Breast epithelium (tissue), 4 donors: ENCODE results near the gene ATG7. TPM values are rescaled to one million over a fixed set of nuclear protein-coding genes. Genes with fewer than 3 reads are reported as not detected.

ENCODE experiments used
- DNase-seq, 2 donors: peaks; one replicate each; pipeline ENCODE4 v3.0.0-alpha.2; 2019; ENCODE audit warnings: low spot score in 2 of 2
- H3K27ac ChIP-seq, 2 donors: fragments of 200-600 bp; sonication (generic) in 1 of 2; one replicate each; pipeline ENCODE4 v1.5.1; 2016 to 2019; ENCODE audit warnings: mild to moderate bottlenecking in 1 of 2
- H3K27me3 ChIP-seq, 2 donors: fragments of 200-600 bp; sonication (generic) in 1 of 2; one replicate each; pipeline versions ENCODE4 v1.5.1 to v1.6.0; 2017 to 2019; ENCODE audit warnings: control low read depth in 1 of 2, mild to moderate bottlenecking in 1 of 2
- H3K36me3 ChIP-seq: fragments of 200-600 bp; one replicate; pipeline ENCODE4 v1.5.1; 2019
- H3K4me1 ChIP-seq, 2 donors: fragments of 200-600 bp; sonication (generic); one replicate each; pipeline ENCODE4 v1.5.1; 2016 to 2019; ENCODE audit warnings: control low read depth in 1 of 2
- H3K4me3 ChIP-seq, 3 donors: fragments of 200-600 bp; sonication (generic); 1 replicate in 2 of 3; 2 replicates in 1 of 3; pipeline ENCODE4 v1.5.1; 2016 to 2019; ENCODE audit warnings: mild to moderate bottlenecking in 3 of 3, moderate library complexity in 2 of 3
- H3K9me3 ChIP-seq, 2 donors: fragments of 200-600 bp; sonication (generic) in 1 of 2; one replicate each; pipeline ENCODE4 v1.5.1; 2016 to 2019; ENCODE audit warnings: control low read depth in 1 of 2
- POLR2A ChIP-seq: fragments of 450-650 bp; IDR thresholded peaks from one replicate; pipeline ENCODE4 v1.6.1; 2016; ENCODE audit warnings: antibody characterized with exemption, mild to moderate bottlenecking, moderate library complexity
- POLR2AphosphoS5 ChIP-seq, 3 donors: sonication (generic); formaldehyde crosslinking; IDR thresholded peaks; one replicate each; pipeline ENCODE4 v1.6.1; 2017; ENCODE audit warnings: antibody characterized with exemption in 3 of 3
- intact Hi-C: fragments of 100-400 bp; cut with DNase I; formaldehyde crosslinking; loops from one replicate; pipeline ENCODE4 v1.15.1; 2023; ENCODE audit warnings: low total_unique reads
- total RNA-seq, 3 donors: library from RNA; depleted of rRNA; stranded (reverse); fragments of >200 nt; gene quantifications; one replicate each; pipeline ENCODE4 v1.1.0, GENCODE V29; 2016
- TF ChIP-seq, protein P1 (sequence below), 3 donors: fragments of 450-650 bp; IDR thresholded peaks; one replicate each; pipeline ENCODE4 v1.5.1; 2016 to 2017; ENCODE audit warnings: antibody characterized with exemption in 3 of 3, mild to moderate bottlenecking in 3 of 3, moderate library complexity in 3 of 3

The ATG7 gene
- total RNA-seq, 3 donors from 2014 or later: 64.9 to 81.9 (median 75.5) TPM

DNA sequence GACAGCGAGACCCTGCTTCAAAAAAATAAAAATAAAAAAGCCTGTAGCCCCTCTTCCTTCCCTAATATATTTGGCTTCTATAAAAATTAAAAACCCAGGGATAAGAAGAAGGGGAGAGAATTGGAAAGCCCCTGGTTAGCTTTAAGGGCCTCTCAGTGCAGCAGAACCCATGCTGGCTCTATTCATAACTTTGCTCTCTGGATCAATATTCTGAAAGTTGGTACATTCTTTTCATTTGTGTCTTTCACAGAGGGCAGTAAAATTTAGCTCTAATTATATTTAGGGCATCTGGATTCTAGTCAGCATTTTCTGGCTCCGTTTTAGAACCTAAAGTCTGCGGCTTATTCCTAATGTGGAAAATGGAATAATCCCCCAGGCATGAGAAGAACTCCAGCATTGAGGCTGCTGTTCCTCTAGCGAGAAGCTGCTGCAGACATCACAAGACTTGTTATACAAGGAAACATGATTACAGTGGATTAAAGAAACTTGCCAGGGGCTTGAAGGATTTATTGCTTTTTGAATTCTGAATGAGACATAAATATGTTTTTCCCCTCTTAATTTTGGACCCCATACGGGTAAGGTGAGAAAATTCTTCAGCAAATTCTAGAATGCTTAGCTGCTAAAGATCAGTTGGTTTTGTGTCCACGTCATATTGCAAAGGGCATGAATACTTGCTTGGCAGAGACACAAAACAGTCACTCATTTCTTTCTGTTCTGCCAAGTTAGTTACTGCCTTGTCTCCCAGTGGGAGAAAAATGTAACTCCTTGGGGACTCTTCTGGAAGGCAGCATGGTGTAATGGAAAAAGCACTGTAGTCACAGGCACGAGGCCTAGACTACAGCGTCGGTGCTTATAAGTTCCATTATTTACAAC is 193.8 kb downstream of the ATG7 start:
- DNase-seq: no peak
- Histone ChIP-seq H3K27me3 (no peaks in the 10 kb centered on the region), H3K4me1 (no peaks in the 10 kb centered on the region), H3K27ac (peak overlapping the region; percentile 40), H3K4me3 (no peak overlapping the region), H3K9me3 (no peaks in the 10 kb centered on the region), H3K36me3 (no peaks in the 10 kb centered on the region)
- TF ChIP-seq, protein P1, sequence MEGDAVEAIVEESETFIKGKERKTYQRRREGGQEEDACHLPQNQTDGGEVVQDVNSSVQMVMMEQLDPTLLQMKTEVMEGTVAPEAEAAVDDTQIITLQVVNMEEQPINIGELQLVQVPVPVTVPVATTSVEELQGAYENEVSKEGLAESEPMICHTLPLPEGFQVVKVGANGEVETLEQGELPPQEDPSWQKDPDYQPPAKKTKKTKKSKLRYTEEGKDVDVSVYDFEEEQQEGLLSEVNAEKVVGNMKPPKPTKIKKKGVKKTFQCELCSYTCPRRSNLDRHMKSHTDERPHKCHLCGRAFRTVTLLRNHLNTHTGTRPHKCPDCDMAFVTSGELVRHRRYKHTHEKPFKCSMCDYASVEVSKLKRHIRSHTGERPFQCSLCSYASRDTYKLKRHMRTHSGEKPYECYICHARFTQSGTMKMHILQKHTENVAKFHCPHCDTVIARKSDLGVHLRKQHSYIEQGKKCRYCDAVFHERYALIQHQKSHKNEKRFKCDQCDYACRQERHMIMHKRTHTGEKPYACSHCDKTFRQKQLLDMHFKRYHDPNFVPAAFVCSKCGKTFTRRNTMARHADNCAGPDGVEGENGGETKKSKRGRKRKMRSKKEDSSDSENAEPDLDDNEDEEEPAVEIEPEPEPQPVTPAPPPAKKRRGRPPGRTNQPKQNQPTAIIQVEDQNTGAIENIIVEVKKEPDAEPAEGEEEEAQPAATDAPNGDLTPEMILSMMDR (IDR thresholded peaks at IDR 0.05): no peak
- TF ChIP-seq POLR2AphosphoS5 (IDR thresholded peaks at IDR 0.05): peak in 2 of 3 donors; percentile 45 to 55
- intact Hi-C loops: no loop called here

- Histone ChIP-seq H3K36me3 (no peaks in the 10 kb centered on the region), H3K4me1 (no peaks in the 10 kb centered on the region), H3K27me3 (no peaks in the 10 kb centered on the region), H3K9me3 (no peaks in the 10 kb centered on the region), H3K4me3 (no peak overlapping the region), H3K27ac (no peak overlapping the region)
- intact Hi-C loops: no loop called here
- no peak for TF ChIP-seq POLR2AphosphoS5 (IDR thresholded peaks at IDR 0.05)
- TF ChIP-seq POLR2A: no peak
- TF ChIP-seq, protein P1 (IDR thresholded peaks at IDR 0.05): no peak
- no peak for DNase-seq
Measured at GRCh38 chr3:11467875-11468274, 195.7 kb downstream of the ATG7 start.

DNA sequence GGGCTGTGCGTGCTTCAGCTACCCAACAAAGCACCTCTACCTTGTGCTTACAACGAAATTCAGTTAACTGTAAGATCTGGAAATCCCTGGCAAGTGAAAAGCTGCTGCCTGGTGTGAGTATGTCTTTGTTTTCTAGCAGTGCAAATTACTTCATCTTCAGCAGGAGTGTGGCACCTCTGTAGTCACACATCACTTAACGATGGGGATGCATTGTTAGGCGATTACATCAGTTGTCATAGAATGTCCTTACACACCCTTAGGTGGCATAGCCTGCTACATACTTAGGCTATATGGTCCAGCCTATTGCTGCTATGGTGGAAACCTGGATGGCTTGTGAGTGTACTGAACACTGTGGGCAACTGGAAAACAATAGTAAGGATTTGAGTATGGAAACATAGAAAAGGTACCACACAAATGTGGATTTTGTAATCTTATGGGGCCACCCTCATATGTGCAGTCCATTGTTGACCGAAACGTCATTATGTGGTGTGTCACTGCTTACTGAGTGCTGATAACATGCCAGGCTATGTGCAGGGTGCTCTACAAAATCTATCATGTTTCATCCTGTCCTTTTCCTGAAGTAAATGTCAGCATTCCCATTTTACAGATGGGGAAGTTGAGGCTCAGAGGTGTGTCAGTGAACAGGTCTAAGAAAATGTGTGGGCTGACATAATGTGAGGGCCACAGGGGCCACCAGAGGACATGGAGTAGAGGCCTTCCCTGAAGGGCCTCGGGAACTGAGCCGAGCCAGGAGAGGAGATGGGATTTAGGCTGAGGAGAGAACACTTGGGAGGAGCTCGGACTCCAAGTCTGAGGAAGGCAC is 198.0 kb downstream of the ATG7 start:
- no peaks in the 10 kb centered on the region for H3K27me3 ChIP-seq
- no peak for TF ChIP-seq POLR2AphosphoS5 (IDR thresholded peaks at IDR 0.05)
- TF ChIP-seq POLR2A: no peak
- TF ChIP-seq, protein P1 (IDR thresholded peaks at IDR 0.05): no peak
- intact Hi-C loops: no loop called here

DNA sequence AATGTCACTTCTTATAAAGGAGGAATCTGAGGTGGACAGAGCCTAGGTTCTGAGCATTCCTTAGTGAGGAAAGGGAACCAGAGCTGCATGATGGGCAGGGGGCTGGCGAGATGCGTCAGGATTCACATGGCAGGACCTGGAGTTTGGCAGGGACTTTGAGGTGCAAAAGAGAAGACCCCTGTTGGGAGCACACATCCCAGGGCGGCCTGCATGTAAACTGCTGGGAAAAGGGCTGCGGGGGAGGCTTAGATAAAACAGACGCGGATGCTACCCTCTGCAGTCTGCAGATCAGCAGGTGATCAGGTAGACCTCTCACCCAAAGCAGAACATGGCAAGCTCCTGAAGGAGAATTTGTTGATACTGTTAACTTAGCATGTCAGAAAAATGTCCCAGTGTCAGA is 203.1 kb downstream of the ATG7 start:
- intact Hi-C loops: no loop called here
- TF ChIP-seq, protein P1 (IDR thresholded peaks at IDR 0.05): no peak
- no peak for TF ChIP-seq POLR2A
- no peak for TF ChIP-seq POLR2AphosphoS5 (IDR thresholded peaks at IDR 0.05)
- H3K36me3 ChIP-seq: no peaks in the 10 kb centered on the region
- H3K4me3 ChIP-seq: no peak overlapping the region
- no peak for DNase-seq
- no peak overlapping the region for H3K27ac ChIP-seq
- peaks cover 0 to 23% of the 10 kb centered on the region in 2 donors for H3K4me1 ChIP-seq
- H3K9me3 ChIP-seq: no peaks in the 10 kb centered on the region
- no peaks in the 10 kb centered on the region for H3K27me3 ChIP-seq

More for the DNA sequence above, 198.0 kb downstream of the ATG7 start:
- no peak overlapping the region for H3K4me3 ChIP-seq
- H3K27ac ChIP-seq: no peak overlapping the region
- no peaks in the 10 kb centered on the region for H3K9me3 ChIP-seq
- DNase-seq: no peak
- no peaks in the 10 kb centered on the region for H3K36me3 ChIP-seq
- no peaks in the 10 kb centered on the region for H3K4me1 ChIP-seq

DNA sequence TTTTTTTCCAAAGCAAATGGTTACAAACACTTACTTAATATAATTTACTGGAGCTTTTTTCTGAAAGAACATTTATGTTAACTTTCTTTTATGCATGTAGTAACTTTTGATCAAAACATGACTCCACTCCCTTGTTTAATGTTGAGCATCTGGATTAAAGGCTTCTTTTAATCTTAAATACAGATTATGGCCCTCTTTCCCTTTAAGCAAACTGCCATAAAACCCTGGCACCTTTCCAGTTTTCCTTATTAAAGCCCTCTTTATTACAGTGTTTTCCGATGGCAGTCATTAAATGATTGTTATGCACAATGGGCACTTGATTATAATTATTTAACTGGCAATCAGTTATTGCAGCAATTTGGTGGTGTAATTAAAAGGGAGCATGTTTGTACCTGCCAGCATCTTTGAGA is 204.5 kb downstream of the ATG7 start:
- peak overlapping the region in 1 of 2 donors; percentile 39 for H3K27ac ChIP-seq

More for the DNA sequence above, 204.5 kb downstream of the ATG7 start:
- Histone ChIP-seq H3K9me3 (no peaks in the 10 kb centered on the region), H3K4me1 (peaks cover 0 to 23% of the 10 kb centered on the region in 2 donors), H3K27me3 (no peaks in the 10 kb centered on the region), H3K4me3 (peak overlapping the region in 1 of 3 donors; percentile 2), H3K36me3 (no peaks in the 10 kb centered on the region)
- no peak for TF ChIP-seq POLR2AphosphoS5 (IDR thresholded peaks at IDR 0.05)
- TF ChIP-seq, protein P1 (IDR thresholded peaks at IDR 0.05): no peak
- no peak for TF ChIP-seq POLR2A
- DNase-seq: no peak
- intact Hi-C loops: no loop called here
